ENCODE data around the gene CTTN. TPM values are rescaled to one million over a fixed set of nuclear protein-coding genes. Genes with fewer than 3 reads are reported as not detected.
A peak's percentile ranks its signal among the peaks of the same experiment; 100 is the strongest.

Gene CTTN
- total RNA-seq, 1 donor from 2014 or later: 458 TPM

DNA sequence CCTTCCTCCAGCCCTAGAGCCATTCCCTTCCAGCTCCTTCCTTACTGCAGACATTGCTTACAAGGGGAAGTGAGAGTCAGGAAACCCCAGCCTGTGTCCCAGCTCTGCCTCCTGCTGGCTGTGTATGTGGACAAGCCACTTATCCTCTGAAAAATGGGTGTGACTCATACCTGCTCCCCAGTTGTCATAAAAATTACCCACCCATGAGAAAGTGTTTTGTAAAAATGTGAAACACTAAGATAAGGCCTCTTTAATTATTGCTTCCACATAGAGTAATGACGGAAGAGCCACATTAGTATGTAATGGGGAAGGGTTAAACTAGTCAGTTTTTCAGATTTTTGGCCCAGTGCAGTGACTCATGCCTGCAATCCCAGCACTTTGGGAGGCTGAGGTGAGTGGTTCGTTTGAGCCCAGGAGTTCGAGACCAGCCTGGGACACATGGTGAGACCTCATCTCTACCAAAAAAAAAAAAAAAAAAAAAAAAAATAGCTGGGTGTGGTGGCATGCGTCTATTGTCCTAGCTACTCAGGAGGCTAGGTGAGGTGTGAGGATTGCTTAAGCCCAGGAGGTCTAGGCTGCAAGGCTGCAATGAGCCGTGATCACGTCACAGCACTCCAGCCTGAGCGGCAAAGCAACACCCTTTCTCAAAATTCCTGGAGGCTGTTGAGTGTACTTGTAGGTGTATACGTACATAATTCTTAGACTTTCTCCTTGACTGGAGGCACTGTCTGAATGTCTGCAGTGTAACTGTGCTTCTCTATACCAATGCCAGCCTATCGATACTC, 84.9 kb downstream of the CTTN start:
- no peak overlapping the region for H3K4me3 Mint-ChIP-seq (ENCODE audit: unreplicated experiment)
- peak; percentile 54 for DNase-seq (ENCODE audit: low spot score)
- H3K36me3 Mint-ChIP-seq (ENCODE audit: low read depth, unreplicated experiment): no peaks in the 10 kb centered on the region
- H3K27ac Mint-ChIP-seq (ENCODE audit: unreplicated experiment): no peak overlapping the region
- no peaks in the 10 kb centered on the region for H3K9me3 Mint-ChIP-seq (ENCODE audit: unreplicated experiment)
- TF ChIP-seq, protein P1, sequence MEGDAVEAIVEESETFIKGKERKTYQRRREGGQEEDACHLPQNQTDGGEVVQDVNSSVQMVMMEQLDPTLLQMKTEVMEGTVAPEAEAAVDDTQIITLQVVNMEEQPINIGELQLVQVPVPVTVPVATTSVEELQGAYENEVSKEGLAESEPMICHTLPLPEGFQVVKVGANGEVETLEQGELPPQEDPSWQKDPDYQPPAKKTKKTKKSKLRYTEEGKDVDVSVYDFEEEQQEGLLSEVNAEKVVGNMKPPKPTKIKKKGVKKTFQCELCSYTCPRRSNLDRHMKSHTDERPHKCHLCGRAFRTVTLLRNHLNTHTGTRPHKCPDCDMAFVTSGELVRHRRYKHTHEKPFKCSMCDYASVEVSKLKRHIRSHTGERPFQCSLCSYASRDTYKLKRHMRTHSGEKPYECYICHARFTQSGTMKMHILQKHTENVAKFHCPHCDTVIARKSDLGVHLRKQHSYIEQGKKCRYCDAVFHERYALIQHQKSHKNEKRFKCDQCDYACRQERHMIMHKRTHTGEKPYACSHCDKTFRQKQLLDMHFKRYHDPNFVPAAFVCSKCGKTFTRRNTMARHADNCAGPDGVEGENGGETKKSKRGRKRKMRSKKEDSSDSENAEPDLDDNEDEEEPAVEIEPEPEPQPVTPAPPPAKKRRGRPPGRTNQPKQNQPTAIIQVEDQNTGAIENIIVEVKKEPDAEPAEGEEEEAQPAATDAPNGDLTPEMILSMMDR (IDR thresholded peaks at IDR 0.05; ENCODE audit: unreplicated experiment): no peak
- no peaks in the 10 kb centered on the region for H3K4me1 Mint-ChIP-seq (ENCODE audit: unreplicated experiment)
- H3K27me3 Mint-ChIP-seq (ENCODE audit: unreplicated experiment): no peaks in the 10 kb centered on the region

DNA sequence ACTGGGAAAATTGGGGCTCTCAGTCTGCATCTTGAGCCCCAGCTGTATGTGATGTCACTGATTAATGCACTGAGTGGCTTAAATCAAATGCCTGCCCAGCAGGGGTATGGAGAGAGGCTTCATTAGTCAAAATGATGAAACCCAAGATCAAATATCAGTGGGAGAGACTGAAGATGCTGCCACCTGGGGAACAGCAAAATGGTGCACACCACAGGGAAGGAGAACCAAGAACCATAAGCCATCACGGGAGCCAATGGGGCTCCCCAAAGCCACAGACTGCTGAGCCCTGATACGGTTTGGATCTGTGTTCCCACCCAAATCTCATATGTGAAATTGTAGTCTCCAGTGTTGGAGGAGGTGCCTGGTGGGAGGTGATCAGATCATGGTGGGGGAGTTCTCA, 85.6 kb downstream of the CTTN start:
- TF ChIP-seq, protein P1 (IDR thresholded peaks at IDR 0.05; ENCODE audit: unreplicated experiment): no peak
- H3K36me3 Mint-ChIP-seq (ENCODE audit: low read depth, unreplicated experiment): no peaks in the 10 kb centered on the region
- no peaks in the 10 kb centered on the region for H3K27me3 Mint-ChIP-seq (ENCODE audit: unreplicated experiment)
- H3K9me3 Mint-ChIP-seq (ENCODE audit: unreplicated experiment): no peaks in the 10 kb centered on the region
- H3K4me3 Mint-ChIP-seq (ENCODE audit: unreplicated experiment): no peak overlapping the region
- DNase-seq (ENCODE audit: low spot score): no peak
- no peak overlapping the region for H3K27ac Mint-ChIP-seq (ENCODE audit: unreplicated experiment)
- no peaks in the 10 kb centered on the region for H3K4me1 Mint-ChIP-seq (ENCODE audit: unreplicated experiment)

DNA sequence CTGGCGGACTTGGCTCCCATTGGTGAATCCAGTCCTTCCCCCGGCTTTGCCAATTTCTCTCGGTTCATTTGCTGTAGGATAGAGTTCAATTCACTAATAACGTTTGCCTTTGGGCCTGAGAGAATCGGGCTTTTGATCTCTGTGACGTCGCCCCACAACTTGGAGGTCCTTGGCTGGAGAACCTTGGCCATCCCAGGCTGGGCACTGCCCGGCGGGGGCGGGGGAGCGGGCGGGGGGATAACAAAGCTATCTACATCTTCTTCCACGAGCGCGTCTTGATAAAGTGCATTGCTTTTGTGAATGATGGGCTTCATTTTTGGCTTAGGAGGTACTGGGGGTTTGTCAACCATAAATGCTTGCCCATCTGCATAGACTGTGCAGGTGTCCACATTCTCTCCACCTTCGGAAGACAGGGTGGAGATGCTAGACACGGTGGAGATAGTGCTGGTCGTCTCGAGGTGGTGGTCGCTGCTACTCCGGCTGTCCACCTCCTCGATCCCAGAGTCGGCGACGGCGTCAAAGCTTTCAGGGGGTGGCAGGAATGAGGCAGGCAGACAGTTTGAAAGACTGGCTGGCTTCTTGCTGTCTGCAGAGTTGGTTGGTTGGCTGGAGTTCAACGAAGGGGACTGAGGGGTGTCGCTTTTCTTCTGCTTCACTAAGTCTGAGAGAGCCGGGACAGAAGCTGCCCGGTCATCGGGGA, 87.1 kb downstream of the CTTN start:
- Mint-ChIP-seq H3K9me3 (ENCODE audit: unreplicated experiment) (no peaks in the 10 kb centered on the region), H3K4me1 (ENCODE audit: unreplicated experiment) (no peaks in the 10 kb centered on the region)

DNA sequence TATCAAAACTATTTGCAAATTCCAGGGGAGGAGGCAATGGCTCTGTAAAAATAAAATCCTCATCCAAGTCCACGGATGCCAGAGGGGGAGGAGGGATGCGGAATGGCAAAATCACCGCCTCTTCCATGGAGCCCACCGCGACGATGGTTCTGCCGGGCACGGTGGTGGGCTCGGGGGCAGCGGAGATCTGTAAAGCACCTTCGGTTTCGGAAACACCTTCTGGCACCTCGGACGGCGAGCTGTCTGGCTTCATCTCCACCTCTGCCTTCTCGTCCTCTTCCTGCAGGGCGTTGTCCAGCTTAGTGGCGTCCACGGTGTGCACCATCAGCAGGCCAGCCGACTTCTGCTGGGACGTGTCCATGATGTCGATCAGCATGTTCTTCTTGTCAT, 87.7 kb downstream of the CTTN start:
- Mint-ChIP-seq H3K9me3 (ENCODE audit: unreplicated experiment) (no peaks in the 10 kb centered on the region), H3K4me1 (ENCODE audit: unreplicated experiment) (no peaks in the 10 kb centered on the region), H3K27ac (ENCODE audit: unreplicated experiment) (no peak overlapping the region), H3K27me3 (ENCODE audit: unreplicated experiment) (no peaks in the 10 kb centered on the region), H3K4me3 (ENCODE audit: unreplicated experiment) (no peak overlapping the region), H3K36me3 (ENCODE audit: low read depth, unreplicated experiment) (peaks cover 4% of the 10 kb centered on the region)
- DNase-seq (ENCODE audit: low spot score): no peak
- TF ChIP-seq, protein P1 (IDR thresholded peaks at IDR 0.05; ENCODE audit: unreplicated experiment): no peak

More for the DNA sequence above, 87.1 kb downstream of the CTTN start:
- TF ChIP-seq, protein P1 (IDR thresholded peaks at IDR 0.05; ENCODE audit: unreplicated experiment): no peak
- no peaks in the 10 kb centered on the region for H3K27me3 Mint-ChIP-seq (ENCODE audit: unreplicated experiment)
- DNase-seq (ENCODE audit: low spot score): no peak
- no peak overlapping the region for H3K27ac Mint-ChIP-seq (ENCODE audit: unreplicated experiment)
- no peaks in the 10 kb centered on the region for H3K36me3 Mint-ChIP-seq (ENCODE audit: low read depth, unreplicated experiment)
- H3K4me3 Mint-ChIP-seq (ENCODE audit: unreplicated experiment): no peak overlapping the region

Other genes with a start within 250 kb of the CTTN start
- gene FADD, start 195.2 kb upstream of the CTTN start, total RNA-seq (ENCODE audit: unreplicated experiment): 30.3 TPM
- 52.3 TPM for gene PPFIA1, start 127.8 kb upstream of the CTTN start, total RNA-seq (ENCODE audit: unreplicated experiment)

All from endothelial cell (in vitro differentiated cells).